Neural progenitor cell (in vitro differentiated cells): Measurements from ENCODE around the gene PHF3. TPM values are rescaled to one million over a fixed set of nuclear protein-coding genes. Genes with fewer than 3 reads are reported as not detected.

ENCODE experiments used
- DNase-seq: peaks from one replicate; pipeline ENCODE4 v3.0.0-alpha.2; 2016; ENCODE audit warnings: low spot score
- H2AFZ ChIP-seq: fragments of 200-600 bp; sonication (generic); replicated peaks from 2 replicates; pipeline ENCODE4 v1.6.1; 2016; ENCODE audit warnings: antibody characterized with exemption
- H3F3A ChIP-seq: fragments of 200-600 bp; sonication (generic); 2 replicates; pipeline ENCODE4 v1.6.1; 2016; ENCODE audit warnings: antibody characterized with exemption, low read depth
- H3K27ac ChIP-seq: fragments of 200-600 bp; sonication (generic); 2 replicates; pipeline ENCODE4 v1.5.1; 2016; ENCODE audit warnings: mild to moderate bottlenecking
- H3K27me3 ChIP-seq: fragments of 200-600 bp; sonication (generic); 2 replicates; pipeline ENCODE4 v1.6.1; 2016; ENCODE audit warnings: mild to moderate bottlenecking, moderate library complexity
- H3K36me3 ChIP-seq: fragments of 200-600 bp; sonication (generic); 2 replicates; pipeline ENCODE4 v1.5.1; 2016
- H3K4me1 ChIP-seq: fragments of 200-600 bp; sonication (generic); 2 replicates; pipeline ENCODE4 v1.6.1; 2016; ENCODE audit warnings: mixed run types
- H3K4me2 ChIP-seq: fragments of 200-600 bp; sonication (generic); 2 replicates; pipeline ENCODE4 v1.6.1; 2016
- H3K4me3 ChIP-seq: fragments of 200-600 bp; sonication (generic); 2 replicates; pipeline ENCODE4 v1.5.1; 2016
- H3K79me2 ChIP-seq: fragments of 200-600 bp; sonication (generic); 2 replicates; pipeline ENCODE4 v1.6.1; 2016; ENCODE audit warnings: low read depth
- H3K9ac ChIP-seq: fragments of 200-600 bp; sonication (generic); 2 replicates; pipeline ENCODE4 v1.6.1; 2016
- H3K9me3 ChIP-seq: fragments of 200-600 bp; sonication (generic); 2 replicates; pipeline ENCODE4 v1.5.1; 2016; ENCODE audit warnings: low read depth
- H4K20me1 ChIP-seq: fragments of 200-600 bp; sonication (generic); 2 replicates; pipeline ENCODE4 v1.6.1; 2016; ENCODE audit warnings: low read depth
- H3K27ac Mint-ChIP-seq: 3 replicates; pipeline ENCODE4 v1.8.0; 2021; ENCODE audit warnings: mixed read lengths
- H3K27me3 Mint-ChIP-seq: 2 replicates; pipeline ENCODE4 v1.8.0; 2022; ENCODE audit warnings: low read depth, mild to moderate bottlenecking, inconsistent platforms, moderate library complexity, mixed read lengths; ENCODE audit not compliant: insufficient read depth
- H3K36me3 Mint-ChIP-seq: 3 replicates; pipeline ENCODE4 v1.8.0; 2021; ENCODE audit warnings: mixed read lengths
- H3K4me1 Mint-ChIP-seq: 3 replicates; pipeline ENCODE4 v1.8.0; 2021; ENCODE audit warnings: mixed read lengths
- H3K4me3 Mint-ChIP-seq: 3 replicates; pipeline ENCODE4 v1.8.0; 2021; ENCODE audit warnings: mild to moderate bottlenecking, moderate library complexity, mixed read lengths
- H3K9me3 Mint-ChIP-seq: 3 replicates; pipeline ENCODE4 v1.8.0; 2020; ENCODE audit warnings: mixed read lengths
- CTCF ChIP-seq: fragments of 200-600 bp; sonication (generic); IDR thresholded peaks from 2 replicates; pipeline ENCODE4 v1.5.1; 2017; ENCODE audit warnings: antibody characterized with exemption, mild to moderate bottlenecking
- EZH2 ChIP-seq: fragments of 200-600 bp; sonication (generic); IDR thresholded peaks from 2 replicates; pipeline ENCODE4 v1.6.1; 2017; ENCODE audit warnings: antibody characterized with exemption, mild to moderate bottlenecking, moderate library complexity
- EZH2phosphoT487 ChIP-seq: fragments of 200-600 bp; sonication (generic); IDR thresholded peaks from 2 replicates; pipeline ENCODE4 v1.6.1; 2017; ENCODE audit warnings: antibody characterized with exemption
- total RNA-seq: library from RNA; depleted of rRNA; stranded (reverse); fragments of >200 nt; gene quantifications from 2 replicates; pipeline ENCODE4 v1.2.3, GENCODE V29; 2015; ENCODE audit warnings: low replicate concordance

Gene PHF3
- total RNA-seq, 1 donor from 2014 or later: 100 TPM

GRCh38 chr6:63672582-63673129 is 37.1 kb downstream of the PHF3 start:
- Histone ChIP-seq H3K79me2 (peaks cover 100% of the 10 kb centered on the region), H3K36me3 (no peaks in the 10 kb centered on the region), H3K27ac (no peak overlapping the region), H3K9ac (no peak overlapping the region), H3F3A (no peaks in the 10 kb centered on the region), H3K9me3 (no peaks in the 10 kb centered on the region), H2AFZ (no peak overlapping the region), H3K27me3 (no peaks in the 10 kb centered on the region), H3K4me3 (no peak overlapping the region), H3K4me2 (no peak overlapping the region), H3K4me1 (peaks cover 4% of the 10 kb centered on the region), H4K20me1 (peaks cover 71% of the 10 kb centered on the region)
- Mint-ChIP-seq H3K9me3 (peaks cover 17% of the 10 kb centered on the region), H3K36me3 (peaks cover 34% of the 10 kb centered on the region), H3K27me3 (no peaks in the 10 kb centered on the region), H3K4me3 (no peak overlapping the region), H3K4me1 (no peaks in the 10 kb centered on the region), H3K27ac (no peak overlapping the region)
- TF ChIP-seq EZH2 (no peak), CTCF (no peak), EZH2phosphoT487 (no peak)
- no peak for DNase-seq

GRCh38 chr6:63673692-63674091 is 38.1 kb downstream of the PHF3 start:
- Mint-ChIP-seq H3K4me1 (no peaks in the 10 kb centered on the region), H3K27ac (no peak overlapping the region), H3K9me3 (peaks cover 17% of the 10 kb centered on the region), H3K36me3 (peaks cover 32% of the 10 kb centered on the region), H3K27me3 (no peaks in the 10 kb centered on the region), H3K4me3 (no peak overlapping the region)
- H4K20me1 ChIP-seq: peaks cover 62% of the 10 kb centered on the region
- H3K36me3 ChIP-seq: no peaks in the 10 kb centered on the region
- H3K27me3 ChIP-seq: no peaks in the 10 kb centered on the region
- H3K4me1 ChIP-seq: peaks cover 4% of the 10 kb centered on the region
- no peak overlapping the region for H3K4me2 ChIP-seq
- no peaks in the 10 kb centered on the region for H3K9me3 ChIP-seq
- H3K27ac ChIP-seq: no peak overlapping the region
- H3K79me2 ChIP-seq: peaks cover 100% of the 10 kb centered on the region
- H3K9ac ChIP-seq: no peak overlapping the region
- no peak overlapping the region for H2AFZ ChIP-seq
- TF ChIP-seq EZH2 (no peak), EZH2phosphoT487 (no peak), CTCF (no peak)
- H3F3A ChIP-seq: no peaks in the 10 kb centered on the region
- no peak for DNase-seq
- no peak overlapping the region for H3K4me3 ChIP-seq

GRCh38 chr6:63674635-63675034 is 39.0 kb downstream of the PHF3 start:
- no peak overlapping the region for H3K9ac ChIP-seq
- H3K4me1 ChIP-seq: peaks cover 4% of the 10 kb centered on the region
- no peaks in the 10 kb centered on the region for H3K27me3 ChIP-seq
- H3K36me3 Mint-ChIP-seq: peaks cover 33% of the 10 kb centered on the region
- H3K27ac Mint-ChIP-seq: no peak overlapping the region
- H3K9me3 Mint-ChIP-seq: peaks cover 14% of the 10 kb centered on the region
- no peaks in the 10 kb centered on the region for H3K27me3 Mint-ChIP-seq
- peaks cover 66% of the 10 kb centered on the region for H4K20me1 ChIP-seq
- no peaks in the 10 kb centered on the region for H3K9me3 ChIP-seq
- no peak overlapping the region for H2AFZ ChIP-seq
- TF ChIP-seq CTCF: no peak
- TF ChIP-seq EZH2: no peak
- TF ChIP-seq EZH2phosphoT487: no peak
- no peak overlapping the region for H3K4me2 ChIP-seq
- H3K4me1 Mint-ChIP-seq: no peaks in the 10 kb centered on the region
- no peaks in the 10 kb centered on the region for H3F3A ChIP-seq
- no peaks in the 10 kb centered on the region for H3K36me3 ChIP-seq
- DNase-seq: no peak
- peaks cover 100% of the 10 kb centered on the region for H3K79me2 ChIP-seq
- H3K27ac ChIP-seq: no peak overlapping the region
- no peak overlapping the region for H3K4me3 Mint-ChIP-seq
- no peak overlapping the region for H3K4me3 ChIP-seq
